C4-2B (cell line): ENCODE data around the gene GALM.
"Not testable (repeated sequence)": the region's sequence is repeated elsewhere in the genome, so short reads cannot be mapped to it uniquely, and the experiment has no call there.

Source experiments
- H3K27ac ChIP-seq: fragments of 450-650 bp; 2 replicates; pipeline ENCODE4 v1.5.1; 2017
- CTCF ChIP-seq: fragments of 450-650 bp; conservative IDR thresholded peaks from 2 replicates; pipeline ENCODE4 v1.5.1; 2017; ENCODE audit warnings: mild to moderate bottlenecking
- ZFX ChIP-seq: fragments of 450-650 bp; IDR thresholded peaks from 2 replicates; pipeline ENCODE4 v1.6.1; 2017

Gene GALM

GRCh38 chr2:38731090-38731489 is 65.2 kb downstream of the GALM start:
- TF ChIP-seq CTCF (no peak), ZFX (no peak)
- no peak overlapping the region for H3K27ac ChIP-seq

- no peak overlapping the region for H3K27ac ChIP-seq
These were observed 65.8 kb downstream of the GALM start for GRCh38 chr2:38731684-38732221.

GRCh38 chr2:38733300-38733971 is 67.5 kb downstream of the GALM start:
- TF ChIP-seq CTCF (no peak), ZFX (no peak)
- H3K27ac ChIP-seq = no peak overlapping the region

More at GRCh38 chr2:38731684-38732221, 65.8 kb downstream of the GALM start:
- TF ChIP-seq ZFX (no peak), CTCF (no peak)

- H3K27ac ChIP-seq = no peak overlapping the region
- TF ChIP-seq ZFX (no peak), CTCF (no peak)
These were observed 68.6 kb downstream of the GALM start for GRCh38 chr2:38734299-38735058.

- TF ChIP-seq CTCF (no peak), ZFX (no peak)
- H3K27ac ChIP-seq = no peak overlapping the region
These were observed 70.0 kb downstream of the GALM start for GRCh38 chr2:38735999-38736320.

GRCh38 chr2:38737000-38737698 is 71.2 kb downstream of the GALM start:
- H3K27ac ChIP-seq = not testable (repeated sequence)

GRCh38 chr2:38737925-38738324 is 72.0 kb downstream of the GALM start:
- TF ChIP-seq ZFX (no peak), CTCF (no peak)
- no peak overlapping the region for H3K27ac ChIP-seq
